ENCODE measurements around the gene TEKTIP1. TPM values are rescaled to one million over a fixed set of nuclear protein-coding genes. Genes with fewer than 3 reads are reported as not detected.

TEKTIP1 gene
- polyA plus RNA-seq, 1 experiment: not detected

- ChIA-PET CTCF (interaction anchor here (1.0 kb wide), 1 partner anchor 14 kb away, joined by 3 read pairs; no protein-coding TSS in a partner anchor), POLR2A (no interaction called here)
- H3K36me3 ChIP-seq (ENCODE audit: control insufficient read depth, insufficient read depth, low read length): no peaks in the 10 kb centered on the region
- no peak for TF ChIP-seq CTCF (IDR thresholded peaks at IDR 0.05; ENCODE audit: insufficient read depth, low read depth, low read length)
- DNase-seq (ENCODE audit: low read depth): no peak
- H3K4me3 ChIP-seq (ENCODE audit: low read depth, low read length): no peak overlapping the region
- H3K27me3 ChIP-seq (ENCODE audit: control insufficient read depth, insufficient read depth, low read length): no peaks in the 10 kb centered on the region
These were observed 52.2 kb downstream of the TEKTIP1 start for GRCh38 chr19:3590991-3591659.

GRCh38 chr19:3591876-3592613 is 53.1 kb downstream of the TEKTIP1 start:
- ChIA-PET POLR2A (no interaction called here), CTCF (interaction anchor here (0.8 to 1.4 kb wide), 2 partner anchors 27 to 44 kb away, joined by 3 read pairs; no protein-coding TSS in a partner anchor)
- DNase-seq (ENCODE audit: low read depth): no peak
- no peak for TF ChIP-seq CTCF (IDR thresholded peaks at IDR 0.05; ENCODE audit: insufficient read depth, low read depth, low read length)
- H3K4me3 ChIP-seq (ENCODE audit: low read depth, low read length): no peak overlapping the region
- H3K27me3 ChIP-seq (ENCODE audit: control insufficient read depth, insufficient read depth, low read length): no peaks in the 10 kb centered on the region
- no peaks in the 10 kb centered on the region for H3K36me3 ChIP-seq (ENCODE audit: control insufficient read depth, insufficient read depth, low read length)

GRCh38 chr19:3593156-3593555 is 54.2 kb downstream of the TEKTIP1 start:
- no peak overlapping the region for H3K4me3 ChIP-seq (ENCODE audit: low read depth, low read length)
- DNase-seq (ENCODE audit: low read depth): no peak
- CTCF ChIA-PET: interaction anchor here (1.3 to 1.4 kb wide), 2 partner anchors 11 to 26 kb away, joined by 3 read pairs; no protein-coding TSS in a partner anchor
- 0 out of 2 replicates have a peak, but pooled peaks have one; percentile 10 for TF ChIP-seq CTCF (IDR thresholded peaks at IDR 0.05; ENCODE audit: insufficient read depth, low read depth, low read length)
- H3K27me3 ChIP-seq (ENCODE audit: control insufficient read depth, insufficient read depth, low read length): no peaks in the 10 kb centered on the region
- no peaks in the 10 kb centered on the region for H3K36me3 ChIP-seq (ENCODE audit: control insufficient read depth, insufficient read depth, low read length)
- POLR2A ChIA-PET: no interaction called here

Small RNAs within 50 kb of the gene (small RNA-seq; reads per million reads assigned to genes)
- gene AC005786.1 (ENCODE audit: insufficient read length, low read depth, low replicate concordance): not detected
- not detected for gene RF00212 (ENCODE audit: insufficient read length, low read depth, low replicate concordance)

Other genes starting within 250 kb of the TEKTIP1 start
- gene NFIC, start 172.6 kb upstream of the TEKTIP1 start, polyA plus RNA-seq (2011; rRNA removed): 3.7 and 5.0 TPM in 2 replicates
- gene SMIM24, start 58.6 kb upstream of the TEKTIP1 start, polyA plus RNA-seq (2011; rRNA removed): 0.12 and 0.20 TPM in 2 replicates
- not detected in 2 replicates for gene SMIM44, start 55.7 kb upstream of the TEKTIP1 start, polyA plus RNA-seq (2011; rRNA removed)
- 3.9 and 8.3 TPM in 2 replicates for gene DOHH, start 38.5 kb upstream of the TEKTIP1 start, polyA plus RNA-seq (2011; rRNA removed)
- gene FZR1, start 32.9 kb upstream of the TEKTIP1 start, polyA plus RNA-seq (2011; rRNA removed): 20.4 and 52.3 TPM in 2 replicates
- gene MFSD12, start 18.4 kb downstream of the TEKTIP1 start, polyA plus RNA-seq (2011; rRNA removed): 35.0 and 54.7 TPM in 2 replicates
- gene HMG20B, start 33.8 kb downstream of the TEKTIP1 start, polyA plus RNA-seq (2011; rRNA removed): 39.7 and 54.2 TPM in 2 replicates
- 0.36 and 0.63 TPM in 2 replicates for gene GIPC3, start 46.3 kb downstream of the TEKTIP1 start, polyA plus RNA-seq (2011; rRNA removed)
- 0.54 and 1.2 TPM in 2 replicates for gene TBXA2R, start 67.7 kb downstream of the TEKTIP1 start, polyA plus RNA-seq (2011; rRNA removed)
- 9.3 and 13.8 TPM in 2 replicates for gene CACTIN, start 87.6 kb downstream of the TEKTIP1 start, polyA plus RNA-seq (2011; rRNA removed)
- 14.2 and 35.3 TPM in 2 replicates for gene PIP5K1C, start 161.3 kb downstream of the TEKTIP1 start, polyA plus RNA-seq (2011; rRNA removed)
- not detected in 2 replicates for gene TJP3, start 169.2 kb downstream of the TEKTIP1 start, polyA plus RNA-seq (2011; rRNA removed)
- 7.7 and 12.4 TPM in 2 replicates for gene APBA3, start 222.5 kb downstream of the TEKTIP1 start, polyA plus RNA-seq (2011; rRNA removed)
- gene MRPL54, start 223.5 kb downstream of the TEKTIP1 start, polyA plus RNA-seq (2011; rRNA removed): 70.1 and 77.7 TPM in 2 replicates
- not detected in 2 replicates for gene RAX2, start 233.1 kb downstream of the TEKTIP1 start, polyA plus RNA-seq (2011; rRNA removed)
- gene MATK, start 247.2 kb downstream of the TEKTIP1 start, polyA plus RNA-seq (2011; rRNA removed): not detected in 2 replicates